Measurements from ENCODE around the gene GATA2.

DNA sequence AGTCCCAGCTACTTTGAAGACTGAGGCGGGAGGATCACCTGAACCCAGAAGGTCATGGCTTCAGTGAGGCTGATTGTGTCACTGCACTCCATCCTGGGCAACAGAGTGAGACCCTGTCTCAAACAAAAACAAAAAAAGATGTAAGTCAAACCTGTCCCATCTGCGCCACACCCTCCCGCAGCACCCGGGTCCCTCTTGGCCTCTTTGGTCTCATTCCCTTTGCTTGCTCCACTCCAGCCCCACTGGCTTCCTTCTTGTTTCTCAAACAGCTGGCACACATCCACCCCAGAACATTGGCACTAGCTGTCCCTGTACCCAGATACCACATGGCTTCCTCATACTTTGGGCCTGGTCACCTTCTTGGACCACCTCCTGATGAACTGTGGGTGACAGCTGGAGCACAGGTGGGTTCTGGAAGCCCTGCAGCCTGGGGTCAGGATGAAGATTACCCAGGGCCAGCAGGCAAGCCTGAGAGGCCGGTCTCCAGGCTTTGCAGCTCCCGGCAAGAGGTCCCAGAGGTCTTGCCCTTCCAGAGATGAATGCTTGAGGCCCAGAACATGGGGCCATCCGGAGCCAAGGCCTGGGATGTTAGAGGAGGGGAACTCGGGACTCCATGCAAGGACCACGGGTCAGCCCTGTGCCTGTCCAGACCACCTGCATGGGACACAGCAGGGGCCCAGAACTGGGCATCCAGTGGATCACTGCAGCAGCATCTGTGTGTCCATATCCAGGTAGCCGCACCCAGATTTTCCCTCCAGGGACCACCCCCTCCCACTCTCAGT is 10.9 kb upstream of the GATA2 start:
- TF ChIP-seq, protein P1, sequence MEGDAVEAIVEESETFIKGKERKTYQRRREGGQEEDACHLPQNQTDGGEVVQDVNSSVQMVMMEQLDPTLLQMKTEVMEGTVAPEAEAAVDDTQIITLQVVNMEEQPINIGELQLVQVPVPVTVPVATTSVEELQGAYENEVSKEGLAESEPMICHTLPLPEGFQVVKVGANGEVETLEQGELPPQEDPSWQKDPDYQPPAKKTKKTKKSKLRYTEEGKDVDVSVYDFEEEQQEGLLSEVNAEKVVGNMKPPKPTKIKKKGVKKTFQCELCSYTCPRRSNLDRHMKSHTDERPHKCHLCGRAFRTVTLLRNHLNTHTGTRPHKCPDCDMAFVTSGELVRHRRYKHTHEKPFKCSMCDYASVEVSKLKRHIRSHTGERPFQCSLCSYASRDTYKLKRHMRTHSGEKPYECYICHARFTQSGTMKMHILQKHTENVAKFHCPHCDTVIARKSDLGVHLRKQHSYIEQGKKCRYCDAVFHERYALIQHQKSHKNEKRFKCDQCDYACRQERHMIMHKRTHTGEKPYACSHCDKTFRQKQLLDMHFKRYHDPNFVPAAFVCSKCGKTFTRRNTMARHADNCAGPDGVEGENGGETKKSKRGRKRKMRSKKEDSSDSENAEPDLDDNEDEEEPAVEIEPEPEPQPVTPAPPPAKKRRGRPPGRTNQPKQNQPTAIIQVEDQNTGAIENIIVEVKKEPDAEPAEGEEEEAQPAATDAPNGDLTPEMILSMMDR (IDR thresholded peaks at IDR 0.05) = no peak
- no peak for TF ChIP-seq POLR2AphosphoS5 (IDR thresholded peaks at IDR 0.05)

Data from prostate gland (tissue), 2 donors.